ENCODE data around the gene SBK2. TPM values are rescaled to one million over a fixed set of nuclear protein-coding genes. Genes with fewer than 3 reads are reported as not detected.

SBK2 gene
- total and polyA plus RNA-seq, 8 donors, result 0.20 TPM; not detected in 7

DNA sequence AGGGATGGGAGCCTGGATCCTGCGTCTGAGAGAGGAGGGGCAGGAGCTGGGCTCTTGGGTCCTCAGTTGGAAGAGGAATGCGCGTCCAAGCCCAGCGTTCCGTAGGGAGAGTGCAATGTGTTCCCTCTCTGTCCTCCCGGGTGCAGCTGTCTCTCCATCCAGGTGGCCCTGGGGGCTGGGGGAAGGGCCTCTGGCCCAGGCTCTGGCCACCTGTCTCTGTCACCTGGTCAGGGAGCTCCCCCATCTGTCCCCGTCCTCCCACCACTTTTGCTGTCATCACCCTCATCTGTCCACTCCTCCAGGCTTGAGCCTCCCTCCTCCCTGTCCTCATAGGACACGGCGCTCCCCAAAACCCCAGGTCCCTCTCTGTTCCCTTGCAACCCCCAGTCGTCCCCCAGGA lies 3.7 kb upstream of the SBK2 start:
- Histone ChIP-seq H3K36me3 (no peaks in the 10 kb centered on the region), H3K4me3 (no peak overlapping the region), H3K4me1 (peaks cover 0 to 3% of the 10 kb centered on the region in 2 donors), H3K27ac (no peak overlapping the region), H3K9me3 (no peaks in the 10 kb centered on the region), H3K27me3 (peaks cover 0 to 28% of the 10 kb centered on the region in 2 donors)
- intact Hi-C loops (cut with DNase I), result no loop called here
- no peak for DNase-seq
- TF ChIP-seq, protein P1, sequence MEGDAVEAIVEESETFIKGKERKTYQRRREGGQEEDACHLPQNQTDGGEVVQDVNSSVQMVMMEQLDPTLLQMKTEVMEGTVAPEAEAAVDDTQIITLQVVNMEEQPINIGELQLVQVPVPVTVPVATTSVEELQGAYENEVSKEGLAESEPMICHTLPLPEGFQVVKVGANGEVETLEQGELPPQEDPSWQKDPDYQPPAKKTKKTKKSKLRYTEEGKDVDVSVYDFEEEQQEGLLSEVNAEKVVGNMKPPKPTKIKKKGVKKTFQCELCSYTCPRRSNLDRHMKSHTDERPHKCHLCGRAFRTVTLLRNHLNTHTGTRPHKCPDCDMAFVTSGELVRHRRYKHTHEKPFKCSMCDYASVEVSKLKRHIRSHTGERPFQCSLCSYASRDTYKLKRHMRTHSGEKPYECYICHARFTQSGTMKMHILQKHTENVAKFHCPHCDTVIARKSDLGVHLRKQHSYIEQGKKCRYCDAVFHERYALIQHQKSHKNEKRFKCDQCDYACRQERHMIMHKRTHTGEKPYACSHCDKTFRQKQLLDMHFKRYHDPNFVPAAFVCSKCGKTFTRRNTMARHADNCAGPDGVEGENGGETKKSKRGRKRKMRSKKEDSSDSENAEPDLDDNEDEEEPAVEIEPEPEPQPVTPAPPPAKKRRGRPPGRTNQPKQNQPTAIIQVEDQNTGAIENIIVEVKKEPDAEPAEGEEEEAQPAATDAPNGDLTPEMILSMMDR (IDR thresholded peaks at IDR 0.05), result no peak
- ATAC-seq, result no peak

DNA sequence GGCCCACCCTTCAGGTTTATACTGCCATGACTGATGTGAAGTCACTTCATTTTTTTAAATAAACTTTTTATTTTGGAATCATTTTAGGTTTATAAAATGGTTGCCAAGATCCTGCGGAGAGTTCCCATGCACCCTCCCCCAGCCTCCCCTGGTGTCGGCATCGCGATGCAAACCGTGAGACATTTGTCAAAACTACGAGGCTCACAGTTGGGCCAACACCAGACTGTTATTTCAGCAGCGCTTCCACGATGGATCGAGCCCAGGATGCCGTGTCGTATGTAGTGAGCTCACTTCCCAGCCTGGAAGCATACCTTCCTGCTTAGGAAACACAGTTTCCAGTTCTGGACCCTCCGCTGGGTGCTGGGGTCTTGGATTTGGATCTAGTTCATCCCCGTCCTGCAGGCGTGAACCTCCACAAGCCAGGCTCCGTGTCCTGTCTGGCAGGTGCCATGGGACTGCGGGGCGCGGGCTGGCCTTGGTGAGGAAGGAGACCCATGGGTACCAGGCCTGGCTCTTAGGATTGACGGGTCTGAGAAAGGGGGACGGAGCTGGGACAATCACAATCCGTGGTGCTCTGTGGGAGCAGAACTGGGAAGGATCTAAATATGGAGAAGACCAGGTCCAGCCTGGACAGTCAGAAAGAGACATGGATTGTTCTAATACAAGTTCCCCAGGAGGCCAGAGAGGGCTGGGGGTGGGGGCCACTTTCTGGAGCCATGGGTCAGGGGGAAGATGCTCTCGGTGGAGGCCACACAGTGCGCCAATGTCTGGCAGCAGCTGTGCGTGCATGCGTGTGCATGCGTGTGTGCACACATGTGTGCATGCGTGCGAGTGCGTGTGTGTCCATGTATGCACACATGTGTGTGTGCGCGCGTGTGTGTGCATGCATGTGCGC lies 2.4 kb upstream of the SBK2 start:
- intact Hi-C loops (cut with DNase I), result no loop called here
- ATAC-seq, result no peak

DNA sequence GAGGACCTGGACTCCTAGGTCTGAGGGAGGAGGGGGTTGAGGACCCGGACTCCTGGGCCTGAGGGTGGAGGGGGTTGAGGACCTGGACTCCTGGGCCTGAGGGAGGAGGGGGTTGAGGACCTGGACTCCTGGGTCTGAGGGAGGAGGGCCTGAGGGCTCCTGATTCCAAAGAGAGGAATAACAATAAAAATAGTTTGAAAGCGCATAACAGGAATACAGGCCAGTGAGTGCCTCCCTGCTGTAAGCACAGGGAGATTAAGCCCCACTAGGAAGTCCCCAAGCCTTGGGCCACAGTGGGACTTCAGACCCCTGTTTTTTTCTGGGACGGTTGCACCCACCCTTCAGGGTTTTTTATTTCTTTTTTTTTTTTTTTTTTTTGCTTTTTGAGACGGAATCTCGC lies 1.2 kb upstream of the SBK2 start:
- TF ChIP-seq, protein P1 (IDR thresholded peaks at IDR 0.05), result no peak
- Histone ChIP-seq H3K9me3 (no peaks in the 10 kb centered on the region), H3K4me3 (no peak overlapping the region), H3K4me1 (no peaks in the 10 kb centered on the region), H3K36me3 (no peaks in the 10 kb centered on the region), H3K27me3 (peaks cover 0 to 12% of the 10 kb centered on the region in 2 donors), H3K27ac (no peak overlapping the region)
- DNase-seq, result no peak
- no peak for ATAC-seq
- intact Hi-C loops (cut with DNase I), result no loop called here

More for the DNA sequence above, 2.4 kb upstream of the SBK2 start:
- Histone ChIP-seq H3K27me3 (peaks cover 0 to 16% of the 10 kb centered on the region in 2 donors), H3K27ac (no peak overlapping the region), H3K4me1 (no peaks in the 10 kb centered on the region), H3K9me3 (no peaks in the 10 kb centered on the region), H3K36me3 (no peaks in the 10 kb centered on the region), H3K4me3 (no peak overlapping the region)
- TF ChIP-seq, protein P1 (IDR thresholded peaks at IDR 0.05), result no peak
- no peak for DNase-seq

DNA sequence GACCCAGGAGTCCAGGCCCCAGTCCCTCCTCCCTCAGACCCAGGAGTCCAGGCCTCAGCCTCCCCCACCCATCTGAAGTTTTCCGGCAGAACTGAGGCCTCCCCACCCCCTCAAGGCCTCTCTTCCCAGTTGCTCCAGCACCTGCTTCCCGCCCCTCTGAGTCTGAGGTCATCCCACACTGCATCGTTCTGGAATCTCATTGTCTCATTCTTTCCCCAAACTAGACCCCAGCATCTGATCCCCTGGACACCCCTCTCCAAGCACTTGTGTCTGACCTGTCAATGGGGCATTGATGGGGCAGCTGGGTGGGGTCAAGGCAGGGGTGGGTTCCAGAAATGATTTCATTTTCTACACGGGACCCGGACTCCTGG lies 793 bp upstream of the SBK2 start:
- TF ChIP-seq, protein P1 (IDR thresholded peaks at IDR 0.05), result no peak
- ATAC-seq (no peak), DNase-seq (no peak)
- Histone ChIP-seq H3K4me3 (no peak overlapping the region), H3K9me3 (no peaks in the 10 kb centered on the region), H3K4me1 (no peaks in the 10 kb centered on the region), H3K36me3 (no peaks in the 10 kb centered on the region), H3K27me3 (peaks cover 0 to 12% of the 10 kb centered on the region in 2 donors), H3K27ac (no peak overlapping the region)
- intact Hi-C loops (cut with DNase I), result no loop called here

DNA sequence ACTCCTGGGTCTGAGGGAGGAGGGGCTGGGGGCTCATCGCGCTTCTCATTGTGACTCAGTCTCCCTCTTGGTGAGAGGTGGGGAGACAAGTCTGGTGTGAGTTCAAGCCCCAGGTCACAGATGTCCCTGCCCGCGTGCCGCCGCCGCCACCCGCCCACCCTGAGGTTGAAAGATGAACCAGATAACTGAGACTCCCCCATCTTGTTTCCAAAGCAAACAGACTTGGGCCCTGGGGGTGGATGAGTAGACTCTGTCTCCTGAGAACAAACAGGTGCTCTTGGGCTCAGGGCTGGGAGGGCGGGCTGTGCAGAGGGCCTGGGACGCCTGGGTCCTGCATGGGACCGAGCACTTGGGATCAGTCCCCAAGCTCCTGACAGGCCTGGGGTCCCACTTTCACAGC lies 567 bp downstream of the SBK2 start:
- no peaks in the 10 kb centered on the region for H3K9me3 ChIP-seq
- intact Hi-C loops (cut with DNase I), result no loop called here
- TF ChIP-seq, protein P1 (IDR thresholded peaks at IDR 0.05), result no peak
- H3K27me3 ChIP-seq, result peaks cover 0 to 10% of the 10 kb centered on the region in 2 donors
- no peak overlapping the region for H3K4me3 ChIP-seq
- no peak overlapping the region for H3K27ac ChIP-seq
- no peaks in the 10 kb centered on the region for H3K36me3 ChIP-seq
- ATAC-seq (no peak), DNase-seq (no peak)
- H3K4me1 ChIP-seq, result no peaks in the 10 kb centered on the region
